Muscle of arm (tissue), 12 donors: ENCODE measurements around the gene SEMA4A. TPM values are rescaled to one million over a fixed set of nuclear protein-coding genes. Genes with fewer than 3 reads are reported as not detected.
"Not testable (repeated sequence)": the region's sequence is repeated elsewhere in the genome, so short reads cannot be mapped to it uniquely, and the experiment has no call there.

Experiments
- DNase-seq: peaks from one replicate; pipeline ENCODE4 v3.0.0-alpha.2; 2013
- polyA plus RNA-seq, 12 donors: library from polyadenylated mRNA; unstranded; fragments of 120-200 nt; gene quantifications; one replicate each; pipeline ENCODE4 v1.2.1, GENCODE V29; 2013; ENCODE audit not compliant: insufficient read length in 12 of 12

SEMA4A gene
- polyA plus RNA-seq, 12 donors, result 2.2 to 16.5 (median 3.4) TPM; not detected in 1

GRCh38 chr1:156193488-156194299 lies 40.3 kb downstream of the SEMA4A start, which contains the start of gene SLC25A44:
Gene SLC25A44, plus strand, starts transcription at chr1:156194104. Its CDS starts 5,744 bp downstream, at chr1:156199848.
- DNase-seq, result peak; percentile 99

- no peak for DNase-seq
Observed at GRCh38 chr1:156194300-156194652, 40.9 kb downstream of the SEMA4A start.

- DNase-seq, result no peak
Observed at GRCh38 chr1:156195853-156196252, 42.5 kb downstream of the SEMA4A start.

GRCh38 chr1:156196445-156196844 lies 43.1 kb downstream of the SEMA4A start:
- no peak for DNase-seq

GRCh38 chr1:156198831-156199349 lies 45.5 kb downstream of the SEMA4A start:
- DNase-seq, result no peak

- DNase-seq, result no peak
Observed at GRCh38 chr1:156200044-156200443, 46.7 kb downstream of the SEMA4A start.

GRCh38 chr1:156203331-156203730 lies 49.9 kb downstream of the SEMA4A start:
- no peak for DNase-seq

GRCh38 chr1:156204686-156205085 lies 51.3 kb downstream of the SEMA4A start:
- DNase-seq, result no peak

- no peak for DNase-seq
Observed at GRCh38 chr1:156211243-156211642, 57.9 kb downstream of the SEMA4A start.

- no peak for DNase-seq
Observed at GRCh38 chr1:156212130-156212529, 58.7 kb downstream of the SEMA4A start.

GRCh38 chr1:156212833-156213643 lies 59.7 kb downstream of the SEMA4A start, which contains the start of gene PMF1:
Gene PMF1, plus strand, starts transcription at chr1:156213007. Its CDS starts 9 bp downstream, at chr1:156213016.
- DNase-seq, result peak; percentile 96

GRCh38 chr1:156213644-156213966 lies 60.2 kb downstream of the SEMA4A start:
- no peak for DNase-seq

GRCh38 chr1:156214024-156214748 lies 60.8 kb downstream of the SEMA4A start:
- no peak for DNase-seq

- DNase-seq, result not testable (repeated sequence)
Observed at GRCh38 chr1:156216361-156217086, 63.1 kb downstream of the SEMA4A start.

- no peak for DNase-seq
Observed at GRCh38 chr1:156217871-156218270, 64.5 kb downstream of the SEMA4A start.

- no peak for DNase-seq
Observed at GRCh38 chr1:156220226-156220625, 66.8 kb downstream of the SEMA4A start.

GRCh38 chr1:156221986-156222692 lies 68.8 kb downstream of the SEMA4A start:
- DNase-seq, result no peak

- no peak for DNase-seq
Observed at GRCh38 chr1:156225677-156226014, 72.3 kb downstream of the SEMA4A start.

- DNase-seq, result no peak
Observed at GRCh38 chr1:156226116-156226538, 72.7 kb downstream of the SEMA4A start.

GRCh38 chr1:156226782-156227181 lies 73.4 kb downstream of the SEMA4A start:
- DNase-seq, result no peak
